Measurements from ENCODE around the gene MRNIP. TPM values are rescaled to one million over a fixed set of nuclear protein-coding genes. Genes with fewer than 3 reads are reported as not detected.

Gene MRNIP
- total and polyA plus RNA-seq, 5 donors, result 12.3 to 20.5 (median 18.2) TPM

DNA sequence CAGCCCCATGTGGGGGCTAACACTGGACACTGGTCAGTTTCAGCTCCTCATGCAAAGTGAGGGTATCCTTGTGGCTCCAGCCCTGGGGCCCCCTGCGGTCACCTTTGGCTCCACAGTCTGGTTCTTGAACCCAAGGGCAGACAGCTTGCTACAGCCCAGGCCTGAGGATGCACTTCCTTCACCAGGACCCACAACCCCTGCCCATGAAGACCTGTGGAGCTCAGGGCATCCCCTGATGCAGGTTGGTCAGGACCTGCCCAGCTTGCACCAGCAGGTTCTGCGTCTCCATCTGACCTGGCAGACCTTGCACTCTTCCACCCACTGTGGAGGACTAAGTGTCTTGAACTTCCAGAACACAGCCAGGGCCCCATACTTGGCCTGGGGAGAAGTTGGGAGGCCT is 3.7 kb upstream of the MRNIP start:
- no peak for ATAC-seq
- Histone ChIP-seq H3K9me3 (ENCODE audit: control insufficient read depth, low read length) (no peaks in the 10 kb centered on the region), H3K4me1 (ENCODE audit: control insufficient read depth, insufficient read depth, low read length) (no peaks in the 10 kb centered on the region), H3K27me3 (ENCODE audit: control insufficient read depth, insufficient read depth) (no peaks in the 10 kb centered on the region), H3K4me3 (ENCODE audit: low read length) (no peak overlapping the region), H3K27ac (ENCODE audit: low read length) (no peak overlapping the region)
- intact Hi-C loops (cut with DNase I), result loop anchor here in 1 of 4 donors (10.0 kb wide), 1 partner anchor 97 kb away; no protein-coding TSS in a partner anchor
- DNase-seq, result no peak
- WGBS, result 99% methylated on average over 2 of the region's 2 CpGs

DNA sequence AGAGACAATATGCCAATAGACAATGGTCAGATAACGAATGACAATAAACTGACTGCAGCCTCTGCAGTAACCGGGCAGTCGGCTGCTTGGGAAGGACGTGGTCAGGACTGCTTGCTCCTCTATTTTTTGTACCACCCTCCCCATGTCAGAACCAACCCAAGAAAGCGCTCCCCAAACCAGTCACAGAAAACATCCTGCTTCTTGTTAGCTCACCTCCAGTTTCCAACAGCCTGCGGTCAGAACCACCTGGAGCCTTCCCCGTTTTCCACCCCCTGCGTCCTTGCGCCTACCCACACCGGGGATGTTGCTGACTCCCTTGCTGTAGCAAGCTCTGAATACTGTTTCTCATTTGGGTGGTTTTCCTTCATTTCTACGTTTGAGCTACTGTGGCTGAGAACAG is 1.7 kb upstream of the MRNIP start:
- 84% methylated on average over 11 of the region's 11 CpGs for WGBS
- no peak for ATAC-seq
- no peaks in the 10 kb centered on the region for H3K27me3 ChIP-seq (ENCODE audit: control insufficient read depth, insufficient read depth)
- H3K4me1 ChIP-seq (ENCODE audit: control insufficient read depth, insufficient read depth, low read length), result no peaks in the 10 kb centered on the region
- intact Hi-C loops (cut with DNase I), result loop anchor here in 1 of 4 donors (10.0 kb wide), 1 partner anchor 96 kb away; no protein-coding TSS in a partner anchor
- H3K4me3 ChIP-seq (ENCODE audit: low read length), result no peak overlapping the region
- no peaks in the 10 kb centered on the region for H3K9me3 ChIP-seq (ENCODE audit: control insufficient read depth, low read length)
- DNase-seq, result no peak
- no peak overlapping the region for H3K27ac ChIP-seq (ENCODE audit: low read length)

DNA sequence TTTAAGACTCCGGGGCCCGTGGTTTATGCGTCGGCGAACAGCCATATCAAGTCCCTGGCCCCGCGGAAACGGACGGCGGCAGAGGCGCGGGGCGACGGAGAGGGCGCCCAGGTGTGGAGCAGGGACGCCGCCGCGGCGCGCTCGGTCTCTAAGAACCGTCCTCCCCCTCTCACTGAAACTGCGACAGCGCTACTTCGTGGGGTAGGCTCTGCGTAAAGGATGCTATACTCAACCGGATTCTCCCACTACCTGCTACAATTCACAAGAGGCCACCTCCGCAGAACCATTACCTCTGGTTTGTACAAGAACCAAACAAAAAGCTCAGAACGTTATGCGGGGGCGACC is 404 bp downstream of the MRNIP start:
- peak; percentile 43 to 50 for ATAC-seq
- H3K9me3 ChIP-seq (ENCODE audit: control insufficient read depth, low read length), result no peaks in the 10 kb centered on the region
- peak overlapping the region; percentile 46 for H3K4me3 ChIP-seq (ENCODE audit: low read length)
- H3K27ac ChIP-seq (ENCODE audit: low read length), result no peak overlapping the region
- no peaks in the 10 kb centered on the region for H3K4me1 ChIP-seq (ENCODE audit: control insufficient read depth, insufficient read depth, low read length)
- WGBS, result under 1% methylated on average over 32 of the region's 32 CpGs
- H3K27me3 ChIP-seq (ENCODE audit: control insufficient read depth, insufficient read depth), result no peaks in the 10 kb centered on the region
- peak in 2 of 3 donors; percentile 68 to 71 for DNase-seq
- intact Hi-C loops (cut with DNase I), result no loop called here

DNA sequence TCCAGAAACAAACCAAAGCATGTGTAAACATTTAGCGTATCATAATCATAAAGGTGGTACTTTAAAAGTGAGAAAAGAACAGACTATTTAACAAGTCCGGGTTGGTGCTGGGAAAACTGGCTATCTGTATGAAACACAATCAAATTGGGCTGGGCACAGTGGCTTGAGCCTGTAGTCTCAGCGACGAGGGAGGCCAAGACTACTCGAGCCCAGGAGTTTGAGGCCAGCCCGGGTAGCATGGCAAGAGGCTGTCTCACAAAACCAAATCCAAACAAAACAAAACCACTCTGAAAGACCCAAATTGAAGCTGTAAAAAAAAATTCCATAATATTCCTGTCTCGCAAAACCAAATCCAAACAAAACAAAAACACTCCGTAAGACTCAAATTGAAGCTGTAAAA is 4.3 kb downstream of the MRNIP start:
- intact Hi-C loops (cut with DNase I), result no loop called here
- 89% methylated on average over 8 of the region's 8 CpGs for WGBS

DNA sequence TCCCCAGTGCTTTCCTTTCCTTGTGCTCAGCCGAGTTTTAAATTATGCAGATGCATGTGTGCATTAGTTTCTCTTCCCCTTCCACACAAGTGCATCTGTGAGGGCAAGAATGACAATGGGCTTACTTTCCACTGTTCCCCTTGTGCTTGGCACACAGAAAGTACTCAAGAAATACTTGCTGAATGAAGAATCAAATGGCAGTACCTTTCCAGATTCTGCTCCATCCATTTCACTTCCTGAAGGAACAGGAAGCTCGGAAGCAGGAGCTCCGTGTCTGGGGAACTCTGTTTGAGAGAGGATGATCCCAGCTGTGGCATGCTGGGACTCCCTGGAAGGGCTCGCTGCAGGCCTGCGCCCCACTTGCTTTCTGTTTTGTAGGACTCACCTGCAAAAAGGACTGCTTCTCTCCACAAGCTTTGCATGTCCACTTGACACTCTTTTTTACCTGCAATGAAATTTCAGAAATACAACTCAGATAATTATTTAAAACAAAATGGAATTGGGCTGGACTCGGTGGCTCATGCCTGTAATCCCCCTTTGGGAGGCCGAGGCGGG is 5.5 kb downstream of the MRNIP start:
- no peaks in the 10 kb centered on the region for H3K27me3 ChIP-seq (ENCODE audit: control insufficient read depth, insufficient read depth)
- DNase-seq (no peak), ATAC-seq (no peak)
- H3K4me3 ChIP-seq (ENCODE audit: low read length), result no peak overlapping the region
- H3K27ac ChIP-seq (ENCODE audit: low read length), result no peak overlapping the region
- intact Hi-C loops (cut with DNase I), result no loop called here
- WGBS, result 82% methylated on average over 8 of the region's 8 CpGs
- H3K9me3 ChIP-seq (ENCODE audit: control insufficient read depth, low read length), result no peaks in the 10 kb centered on the region
- H3K4me1 ChIP-seq (ENCODE audit: control insufficient read depth, insufficient read depth, low read length), result no peaks in the 10 kb centered on the region

More for the DNA sequence above, 4.3 kb downstream of the MRNIP start:
- Histone ChIP-seq H3K4me1 (ENCODE audit: control insufficient read depth, insufficient read depth, low read length) (no peaks in the 10 kb centered on the region), H3K27ac (ENCODE audit: low read length) (no peak overlapping the region), H3K27me3 (ENCODE audit: control insufficient read depth, insufficient read depth) (no peaks in the 10 kb centered on the region), H3K4me3 (ENCODE audit: low read length) (no peak overlapping the region), H3K9me3 (ENCODE audit: control insufficient read depth, low read length) (no peaks in the 10 kb centered on the region)
- ATAC-seq, result no peak
- no peak for DNase-seq

DNA sequence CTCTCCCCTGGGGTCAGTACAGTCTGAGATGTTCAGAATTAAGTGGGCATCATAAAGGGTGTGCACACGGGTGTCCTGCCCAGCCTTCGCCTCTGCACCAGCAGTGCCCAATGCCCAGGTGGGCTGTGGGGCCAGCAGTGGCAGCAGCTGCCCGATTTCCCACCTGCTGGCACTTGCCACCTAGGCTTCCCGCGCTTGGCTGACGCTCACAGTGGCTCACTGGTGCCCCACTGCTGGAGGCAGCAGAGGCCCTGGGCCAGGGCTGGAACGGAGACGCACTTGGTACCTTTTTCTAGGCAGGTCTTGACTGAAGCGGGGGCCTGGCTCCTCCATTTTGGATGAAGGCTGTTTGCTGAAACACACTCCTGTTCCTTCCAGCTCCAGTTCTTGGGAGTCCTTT is 17.0 kb downstream of the MRNIP start:
- H3K4me1 ChIP-seq (ENCODE audit: control insufficient read depth, insufficient read depth, low read length), result no peaks in the 10 kb centered on the region
- WGBS, result 97% methylated on average over 9 of the region's 9 CpGs
- no peak overlapping the region for H3K27ac ChIP-seq (ENCODE audit: low read length)
- no peak overlapping the region for H3K4me3 ChIP-seq (ENCODE audit: low read length)
- H3K27me3 ChIP-seq (ENCODE audit: control insufficient read depth, insufficient read depth), result no peaks in the 10 kb centered on the region
- ATAC-seq (no peak), DNase-seq (no peak)
- intact Hi-C loops (cut with DNase I), result no loop called here
- no peaks in the 10 kb centered on the region for H3K9me3 ChIP-seq (ENCODE audit: control insufficient read depth, low read length)

DNA sequence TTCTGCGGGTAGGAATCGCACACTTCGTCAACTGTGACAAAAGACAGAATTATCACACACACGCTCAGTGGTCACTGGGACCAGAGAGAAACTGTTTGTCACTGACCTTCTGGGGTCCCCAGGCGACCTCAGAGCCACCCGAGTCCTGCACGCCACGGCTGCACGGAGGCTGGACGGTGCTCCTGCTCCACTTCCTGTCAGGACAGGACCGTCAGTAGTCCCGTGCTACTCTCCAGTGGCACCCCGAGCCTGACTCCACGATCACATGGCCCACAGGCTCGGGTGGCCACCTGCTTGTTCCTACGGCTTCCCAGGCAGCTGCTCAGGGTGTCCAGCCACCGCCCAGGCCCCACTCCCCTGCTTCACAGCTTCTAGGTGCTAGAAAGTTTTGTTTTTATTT is 17.9 kb downstream of the MRNIP start:
- intact Hi-C loops (cut with DNase I), result no loop called here
- DNase-seq, result no peak
- H3K27ac ChIP-seq (ENCODE audit: low read length), result no peak overlapping the region
- no peaks in the 10 kb centered on the region for H3K27me3 ChIP-seq (ENCODE audit: control insufficient read depth, insufficient read depth)
- no peaks in the 10 kb centered on the region for H3K9me3 ChIP-seq (ENCODE audit: control insufficient read depth, low read length)
- no peaks in the 10 kb centered on the region for H3K4me1 ChIP-seq (ENCODE audit: control insufficient read depth, insufficient read depth, low read length)
- WGBS, result 87% methylated on average over 17 of the region's 17 CpGs
- H3K4me3 ChIP-seq (ENCODE audit: low read length), result no peak overlapping the region
- ATAC-seq, result no peak

DNA sequence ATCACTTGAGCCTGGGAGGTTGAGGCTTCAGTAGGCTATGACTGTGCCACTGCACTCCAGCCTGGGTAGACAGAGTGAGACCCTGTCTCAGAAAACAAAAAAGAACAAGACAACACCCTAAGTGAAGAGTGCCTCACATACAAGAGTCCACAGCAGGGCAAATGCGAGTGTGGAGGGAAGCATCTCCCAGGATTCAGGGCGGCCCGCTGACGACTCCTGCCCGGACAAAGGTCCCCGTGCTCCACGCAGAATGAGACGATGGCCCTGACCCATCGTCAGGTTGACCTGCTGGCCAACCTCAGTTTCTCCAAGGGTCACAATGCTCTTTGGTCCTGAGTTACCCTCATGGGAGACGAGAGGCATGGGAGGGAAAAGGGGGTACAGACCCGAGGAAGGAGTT is 18.3 kb downstream of the MRNIP start:
- WGBS, result 94% methylated on average over 11 of the region's 11 CpGs
- no peak for ATAC-seq

DNA sequence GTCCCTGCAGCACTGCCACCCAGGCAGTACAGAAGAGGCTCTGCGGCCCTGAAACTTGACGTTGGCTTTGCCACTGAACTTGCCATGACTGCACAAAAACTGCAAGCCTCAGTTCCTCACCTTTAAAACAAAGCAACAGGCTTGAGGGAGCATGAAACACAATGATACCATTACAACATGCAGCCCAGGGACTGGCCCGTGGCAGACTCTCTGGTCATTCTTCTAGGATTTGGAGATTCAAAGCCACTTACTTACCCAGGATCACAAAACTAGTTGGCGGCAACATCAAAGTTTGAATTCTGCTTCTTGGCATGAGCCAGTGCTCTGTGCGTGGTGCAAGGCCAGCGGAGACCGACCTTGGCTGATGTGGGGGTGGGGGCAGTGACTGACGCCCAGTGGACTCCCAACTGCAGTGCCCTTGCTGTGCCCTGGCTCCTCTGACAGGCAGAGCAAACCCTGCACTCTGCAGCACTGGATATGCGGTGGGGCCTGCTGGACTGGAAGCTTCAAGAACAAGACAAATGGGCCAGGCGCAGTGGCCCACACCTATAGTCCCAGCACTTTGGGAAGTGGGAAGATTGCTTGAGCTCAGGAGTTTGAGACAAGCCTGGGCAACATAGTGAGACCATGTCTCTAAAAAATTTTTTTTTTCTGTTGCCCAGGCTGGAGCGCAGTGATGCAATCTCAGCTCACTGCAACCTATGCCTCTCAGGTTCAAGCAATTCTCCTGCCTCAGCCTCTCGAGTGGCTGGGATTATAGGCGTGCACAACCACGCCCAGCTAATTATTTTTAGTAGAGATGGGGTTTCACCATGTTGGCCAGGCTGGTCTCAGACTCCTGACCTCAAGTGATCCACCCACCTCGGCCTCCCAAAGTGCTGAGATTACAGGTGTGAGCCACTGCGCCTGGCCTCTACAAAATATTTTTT is 19.0 kb downstream of the MRNIP start:
- DNase-seq (peak in 1 of 3 donors; percentile 59), ATAC-seq (peak; percentile 39 to 50)
- H3K9me3 ChIP-seq (ENCODE audit: control insufficient read depth, low read length), result no peaks in the 10 kb centered on the region
- intact Hi-C loops (cut with DNase I), result no loop called here
- no peaks in the 10 kb centered on the region for H3K4me1 ChIP-seq (ENCODE audit: control insufficient read depth, insufficient read depth, low read length)
- H3K27me3 ChIP-seq (ENCODE audit: control insufficient read depth, insufficient read depth), result no peaks in the 10 kb centered on the region
- no peak overlapping the region for H3K4me3 ChIP-seq (ENCODE audit: low read length)
- peak overlapping the region; percentile 12 for H3K27ac ChIP-seq (ENCODE audit: low read length)
- 82% methylated on average over 16 of the region's 16 CpGs for WGBS

More for the DNA sequence above, 18.3 kb downstream of the MRNIP start:
- Histone ChIP-seq H3K27me3 (ENCODE audit: control insufficient read depth, insufficient read depth) (no peaks in the 10 kb centered on the region), H3K9me3 (ENCODE audit: control insufficient read depth, low read length) (no peaks in the 10 kb centered on the region), H3K4me1 (ENCODE audit: control insufficient read depth, insufficient read depth, low read length) (no peaks in the 10 kb centered on the region), H3K4me3 (ENCODE audit: low read length) (no peak overlapping the region), H3K27ac (ENCODE audit: low read length) (no peak overlapping the region)
- intact Hi-C loops (cut with DNase I), result no loop called here
- DNase-seq, result peak in 1 of 3 donors; percentile 15

DNA sequence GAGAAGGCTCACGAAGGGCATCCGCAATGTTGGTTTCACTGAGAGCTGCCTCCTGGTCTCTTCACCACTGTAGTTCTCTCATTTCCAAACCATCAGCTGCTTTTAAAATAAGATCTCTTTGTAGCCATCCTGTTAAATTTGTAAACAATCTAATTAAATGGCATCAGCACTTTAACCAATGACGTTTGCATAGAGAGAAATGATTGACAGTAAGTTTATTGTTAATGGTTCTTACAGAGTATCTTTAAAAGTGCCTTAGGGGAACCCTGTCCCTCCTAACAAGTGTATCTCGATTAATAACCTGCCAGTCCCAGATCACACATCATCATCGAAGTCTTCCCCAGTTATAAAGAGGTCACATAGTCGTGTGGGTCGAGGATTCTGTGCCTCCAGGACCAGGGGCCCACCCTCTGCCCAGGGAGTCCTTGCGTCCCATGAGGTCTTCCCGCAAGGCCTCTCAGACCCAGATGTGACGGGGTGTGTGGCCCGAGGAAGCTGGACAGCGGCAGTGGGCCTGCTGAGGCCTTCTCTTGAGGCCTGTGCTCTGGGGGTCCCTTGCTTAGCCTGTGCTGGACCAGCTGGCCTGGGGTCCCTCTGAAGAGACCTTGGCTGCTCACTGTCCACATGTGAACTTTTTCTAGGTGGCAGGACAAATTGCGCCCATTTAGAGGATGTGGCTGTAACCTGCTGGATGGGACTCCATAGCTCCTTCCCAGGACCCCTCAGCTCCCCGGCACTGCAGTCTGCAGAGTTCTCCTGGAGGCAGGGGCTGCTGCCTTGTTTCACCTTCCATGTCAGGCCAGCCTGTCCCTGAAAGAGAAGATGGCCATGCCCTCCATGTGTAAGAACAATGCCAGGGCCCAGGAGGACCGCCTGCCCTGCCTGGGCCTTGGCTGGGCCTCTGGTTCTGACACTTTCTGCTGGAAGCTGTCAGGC is 21.3 kb downstream of the MRNIP start:
- no peak overlapping the region for H3K27ac ChIP-seq (ENCODE audit: low read length)

More for the DNA sequence above, 21.3 kb downstream of the MRNIP start:
- peak; percentile 7 to 17 for ATAC-seq
- DNase-seq, result no peak
- no peaks in the 10 kb centered on the region for H3K4me1 ChIP-seq (ENCODE audit: control insufficient read depth, insufficient read depth, low read length)
- H3K9me3 ChIP-seq (ENCODE audit: control insufficient read depth, low read length), result no peaks in the 10 kb centered on the region
- no peak overlapping the region for H3K4me3 ChIP-seq (ENCODE audit: low read length)
- intact Hi-C loops (cut with DNase I), result no loop called here
- no peaks in the 10 kb centered on the region for H3K27me3 ChIP-seq (ENCODE audit: control insufficient read depth, insufficient read depth)
- 83% methylated on average over 15 of the region's 15 CpGs for WGBS
